HepG2 (cell line): Measurements from ENCODE around the gene P2RY6. TPM values are rescaled to one million over a fixed set of nuclear protein-coding genes. Genes with fewer than 3 reads are reported as not detected.
A peak's percentile ranks its signal among the peaks of the same experiment; 100 is the strongest.

Experiments
- ATAC-seq: fragments of 200-7000 bp; cut with Tn5 transposase; 3 replicates; pipeline ENCODE4 v1.9.1; 2020; ENCODE audit warnings: mild to moderate bottlenecking, moderate library complexity
- BruUV-seq: library from RNA; stranded (reverse); fragments of 400-500 nt; replicated peaks from 2 replicates; lab custom pipeline; 2021; lab: Mats Ljungman, UMichigan
- CTCF ChIA-PET: fragments of 300-600 bp; formaldehyde crosslinking; extraction: SDS; loops from one replicate; lab custom pipeline; 2021; ENCODE audit warnings: low total read pairs, inconsistent platforms, low intra/inter-chr PET ratio; lab: Yijun Ruan, JAX
- POLR2A ChIA-PET: fragments of 350-600 bp; sonication (Branson Sonifier 250); formaldehyde crosslinking; loops from one replicate; lab custom pipeline; 2020; ENCODE audit warnings: antibody characterized with exemption, inconsistent platforms; lab: Yijun Ruan, JAX
- DNase-seq: peaks from one replicate; pipeline ENCODE4 v3.0.0-alpha.2; 2015; ENCODE audit warnings: low spot score
- FAIRE-seq: peaks from 3 replicates; lab custom pipeline; 2011; peaks lifted over from hg19 to GRCh38; lab: Jason Lieb, UNC
- H2AFZ ChIP-seq: one replicate; pipeline ENCODE4 v1.6.1; 2011; ENCODE audit warnings: low read length, inconsistent platforms
- H3K27ac ChIP-seq: fragments of 300-600 bp; 3 replicates; pipeline ENCODE4 v1.8.0; 2011; ENCODE audit warnings: mixed run types, mild to moderate bottlenecking, mixed read lengths, low read length, inconsistent platforms; ENCODE audit not compliant: insufficient read depth; ENCODE audit errors: extremely low read length
- H3K27me3 ChIP-seq, 2 experiments: fragments of 200-600 bp in 1 of 2; 2 replicates in 1 of 2; 3 replicates in 1 of 2; pipeline versions ENCODE4 v1.6.0 to v1.8.0; 2011; ENCODE audit warnings: low read length in 2 of 2, mild to moderate bottlenecking in 2 of 2, moderate library complexity in 2 of 2, inconsistent platforms in 1 of 2; ENCODE audit not compliant: insufficient read depth in 2 of 2, control insufficient read depth in 1 of 2
- H3K36me3 ChIP-seq, 2 experiments: fragments of 200-600 bp in 1 of 2; replicated peaks in 1 of 2; 2 replicates in 1 of 2; 3 replicates in 1 of 2; pipeline versions ENCODE4 v1.5.1 to v1.8.0; 2011; ENCODE audit warnings: low read length in 2 of 2, inconsistent platforms in 1 of 2; ENCODE audit not compliant: insufficient read depth in 2 of 2, control insufficient read depth in 1 of 2
- H3K4me1 ChIP-seq: 2 replicates; pipeline ENCODE4 v1.5.1; 2012; ENCODE audit warnings: low read length, inconsistent platforms; ENCODE audit not compliant: insufficient read depth
- H3K4me2 ChIP-seq: 2 replicates; pipeline ENCODE4 v1.6.0; 2011; ENCODE audit warnings: low read depth, low read length, inconsistent platforms
- H3K4me3 ChIP-seq, 3 experiments: fragments of 200-600 bp in 1 of 3; sonication (generic), shearing (Covaris generic) in 1 of 3; replicated peaks in 1 of 3; 2 replicates each; pipeline ENCODE4 v1.5.1; 2011 to 2016; ENCODE audit warnings: low read length in 3 of 3, inconsistent platforms in 2 of 3, low read depth in 2 of 3, mild to moderate bottlenecking in 2 of 3, control low read depth in 1 of 3, mixed read lengths in 1 of 3; ENCODE audit not compliant: insufficient read depth in 1 of 3
- H3K79me2 ChIP-seq: one replicate; pipeline ENCODE4 v1.6.1; 2011; ENCODE audit warnings: low read length, inconsistent platforms; ENCODE audit not compliant: insufficient read depth
- H3K9ac ChIP-seq: 2 replicates; pipeline ENCODE4 v1.6.0; 2011; ENCODE audit warnings: mild to moderate bottlenecking, low read depth, low read length, inconsistent platforms; ENCODE audit not compliant: insufficient read depth
- H3K9me3 ChIP-seq: 2 replicates; pipeline ENCODE4 v1.5.1; 2012; ENCODE audit warnings: mild to moderate bottlenecking, low read length
- H4K20me1 ChIP-seq: 2 replicates; pipeline ENCODE4 v1.6.0; 2011; ENCODE audit warnings: inconsistent platforms, mild to moderate bottlenecking, low read length, moderate library complexity; ENCODE audit not compliant: insufficient read depth
- CCAR2 ChIP-seq: fragments of 200-400 bp; formaldehyde crosslinking; optimal IDR thresholded peaks from 2 replicates; pipeline ENCODE3; 2018; ENCODE audit warnings: low read depth, mild to moderate bottlenecking, low read length, moderate library complexity
- EEA1 ChIP-seq: sonication (generic); formaldehyde crosslinking; IDR thresholded peaks from 2 replicates; pipeline ENCODE4 v1.5.1; 2020; ENCODE audit warnings: mild to moderate bottlenecking, missing genetic modification reagents, borderline replicate concordance
- FOXK1 ChIP-seq: sonication (generic); formaldehyde crosslinking; IDR thresholded peaks from 2 replicates; pipeline ENCODE4 v1.4.0; 2020; ENCODE audit warnings: low read depth, missing genetic modification reagents, borderline replicate concordance
- HNRNPLL ChIP-seq: fragments of 200-400 bp; formaldehyde crosslinking; IDR thresholded peaks from 2 replicates; pipeline ENCODE4 v1.6.1; 2017; ENCODE audit warnings: mild to moderate bottlenecking, low read depth, low read length; ENCODE audit not compliant: poor library complexity, severe bottlenecking
- NCOR1 ChIP-seq: fragments of 200-600 bp; sonication (generic); IDR thresholded peaks from 2 replicates; pipeline ENCODE4 v1.7.0; 2017; ENCODE audit warnings: antibody characterized with exemption, low read length, borderline replicate concordance
- POLR2A ChIP-seq, 2 experiments: IDR thresholded peaks; 2 replicates each; pipeline ENCODE4 v1.6.1; 2011; ENCODE audit warnings: low read depth in 2 of 2, low read length in 2 of 2, mild to moderate bottlenecking in 1 of 2, moderate library complexity in 1 of 2; ENCODE audit not compliant: insufficient read depth in 1 of 2
- PRPF4 ChIP-seq: fragments of 200-400 bp; formaldehyde crosslinking; IDR thresholded peaks from 2 replicates; pipeline ENCODE4 v1.6.1; 2016; ENCODE audit warnings: low read length, low read depth; ENCODE audit not compliant: poor library complexity, severe bottlenecking
- SMYD3 ChIP-seq: sonication (generic); formaldehyde crosslinking; IDR thresholded peaks from 2 replicates; pipeline ENCODE4 v1.8.1; 2023; ENCODE audit warnings: mild to moderate bottlenecking, missing genetic modification reagents
- YEATS4 ChIP-seq: sonication (generic); formaldehyde crosslinking; IDR thresholded peaks from 2 replicates; pipeline ENCODE4 v1.4.0; 2020; ENCODE audit warnings: missing genetic modification reagents, borderline replicate concordance
- ZNF234 ChIP-seq: sonication (generic); formaldehyde crosslinking; conservative IDR thresholded peaks from 2 replicates; pipeline ENCODE4 v1.5.1; 2020; ENCODE audit warnings: mild to moderate bottlenecking, missing genetic modification reagents
- ZNF446 ChIP-seq: sonication (generic); formaldehyde crosslinking; IDR thresholded peaks from 2 replicates; pipeline ENCODE4 v1.5.0; 2020; ENCODE audit warnings: mild to moderate bottlenecking, missing genetic modification reagents
- ZNF552 ChIP-seq: sonication (generic); formaldehyde crosslinking; IDR thresholded peaks from 2 replicates; pipeline ENCODE4 v1.9.0; 2022; ENCODE audit warnings: missing genetic modification reagents, mild to moderate bottlenecking, borderline replicate concordance
- ZNF558 ChIP-seq: sonication (generic); formaldehyde crosslinking; IDR thresholded peaks from 2 replicates; pipeline ENCODE4 v1.9.0; 2022; ENCODE audit warnings: mild to moderate bottlenecking, missing genetic modification reagents, borderline replicate concordance
- ZNF777 ChIP-seq: sonication (generic); formaldehyde crosslinking; IDR thresholded peaks from 2 replicates; pipeline ENCODE4 v1.4.0; 2020; ENCODE audit warnings: missing genetic modification reagents
- ZNF781 ChIP-seq: sonication (generic); formaldehyde crosslinking; IDR thresholded peaks from 2 replicates; pipeline ENCODE4 v1.5.1; 2020; ENCODE audit warnings: borderline replicate concordance, mild to moderate bottlenecking, missing genetic modification reagents; ENCODE audit errors: not compliant biosample characterization
- WGBS: methylation state at CpG from one replicate; pipeline ENCODE4 v1.1.6; 2017; ENCODE audit warnings: low lambda C conversion rate; 5-methylcytosine and 5-hydroxymethylcytosine counted together
- in situ Hi-C: cut with HindIII; loops from 2 replicates; pipeline ENCODE4 v1.10.0; 2017; ENCODE audit warnings: low pct_unique_long_range_greater_than_20kb; ENCODE audit not compliant: extremely low pct_ligation_motif_present
- intact Hi-C: fragments of 100-400 bp; cut with micrococcal nuclease; formaldehyde crosslinking; loops from one replicate; pipeline ENCODE4 v1.10.0; 2022; ENCODE audit not compliant: unreplicated experiment
- polyA plus RNA-seq, 8 experiments: library from polyadenylated mRNA; depleted of rRNA in 3 of 8; stranded (reverse) in 7 of 8; unstranded in 1 of 8; fragments of >200 nt; fragmentation: Illumina TruSeq in 4 of 8; extraction: Trizol in 4 of 8; gene quantifications; 2 replicates each; pipeline versions ENCODE4 v1.2.1 to v1.2.3, GENCODE V29; 2011 to 2016; ENCODE audit warnings: low read depth in 4 of 8, missing spikeins in 1 of 8, mixed read lengths in 1 of 8; ENCODE audit not compliant: insufficient read depth in 1 of 8
- total RNA-seq, 5 experiments: library from RNA; depleted of rRNA; stranded (reverse); fragments of >200 nt; fragmentation: Illumina TruSeq; extraction: Trizol; gene quantifications; 2 replicates each; pipeline ENCODE4 v1.2.3, GENCODE V29; 2016; ENCODE audit warnings: low read depth in 1 of 5
- TF ChIP-seq, protein P1 (sequence below), 2 experiments: fragments of 450-650 bp in 1 of 2; sonication (generic) in 1 of 2; formaldehyde crosslinking; IDR thresholded peaks; 2 replicates each; pipeline versions ENCODE4 v1.5.0 to v1.8.0; 2020 to 2022; ENCODE audit warnings: mild to moderate bottlenecking in 1 of 2, missing genetic modification reagents in 1 of 2
- TF ChIP-seq, protein P2 (sequence below), 2 experiments: sonication (generic) in 1 of 2; formaldehyde crosslinking in 1 of 2; IDR thresholded peaks; 2 replicates each; pipeline versions ENCODE4 v1.6.1 to v1.9.0; 2014 to 2022; ENCODE audit warnings: antibody characterized with exemption in 1 of 2, borderline replicate concordance in 1 of 2, inconsistent platforms in 1 of 2, low read depth in 1 of 2, missing genetic modification reagents in 1 of 2

P2RY6 gene
- total and polyA plus RNA-seq, 2 of the 13 experiments (the other 11 are each of a cell fraction or from before 2014, with no cell fraction given) = 0.09 to 0.29 TPM

DNA sequence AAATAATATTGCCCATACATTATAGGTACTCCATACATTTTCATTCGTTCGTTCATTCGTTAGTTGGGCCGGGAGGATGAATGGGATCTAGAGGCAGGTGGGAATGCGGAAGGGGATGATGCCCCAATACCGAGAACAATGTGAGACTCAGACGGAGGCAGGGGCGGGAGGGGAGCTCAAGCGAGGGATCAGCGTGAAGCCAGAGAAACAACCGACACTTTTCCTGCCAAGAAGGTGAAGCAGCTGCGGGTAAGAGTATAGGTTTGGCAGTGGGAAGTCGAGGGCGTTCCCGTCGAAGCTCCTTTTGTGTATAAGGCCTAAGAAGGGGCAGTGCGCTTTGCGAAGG is 34.8 kb downstream of the P2RY6 start:
- H3K4me1 ChIP-seq = peaks cover 39% of the 10 kb centered on the region
- FAIRE-seq = no peak
- H3K27ac ChIP-seq = no peak overlapping the region
- peak overlapping the region; percentile 58 for H2AFZ ChIP-seq
- peaks cover 0 to 9% of the 10 kb centered on the region in 2 experiments; a peak in 2 of 5 replicates for H3K27me3 ChIP-seq
- BruUV-seq = no TSS peak
- ChIA-PET POLR2A (interaction anchor here (0.6 to 6.2 kb wide), 19 partner anchors 9 to 1264 kb away, joined by 3 to 205 read pairs (median 5); partner anchors contain the start of gene P2RY6), CTCF (interaction anchor here (0.8 to 2.9 kb wide), 8 partner anchors 17 to 87 kb away, joined by 3 to 90 read pairs (median 4); no protein-coding TSS in a partner anchor)
- intact Hi-C loops (loop anchor here (1.0 kb wide), 3 partner anchors 24 to 86 kb away; no protein-coding TSS in a partner anchor), in situ Hi-C loops (loop anchor here (5.0 kb wide), 1 partner anchor 35 kb away; no protein-coding TSS in a partner anchor)
- H3K9me3 ChIP-seq = no peaks in the 10 kb centered on the region
- WGBS = 10% methylated on average over 18 of the region's 18 CpGs
- H4K20me1 ChIP-seq = no peaks in the 10 kb centered on the region; the same call in 1 of the 2 replicates
- H3K4me2 ChIP-seq = peak overlapping the region; percentile 96
- DNase-seq = no peak
- no peaks in the 10 kb centered on the region; a peak in 1 of 5 replicates for H3K36me3 ChIP-seq
- peak overlapping the region; percentile 33 for H3K9ac ChIP-seq
- H3K79me2 ChIP-seq = peaks cover 24% of the 10 kb centered on the region
- no peak for ATAC-seq
- peak overlapping the region; percentile 48 to 86 (median 85) for H3K4me3 ChIP-seq
- peak; percentile 4; the same call in 1 of the 2 replicates for TF ChIP-seq NCOR1
- TF ChIP-seq ZNF234 = no peak
- no peak for TF ChIP-seq SMYD3
- TF ChIP-seq EEA1 (CRISPR knock-in tag) = 0 out of 2 replicates have a peak, but pooled peaks have one; percentile 29
- 0 out of 2 replicates have a peak, but pooled peaks have one; percentile 5 for TF ChIP-seq ZNF446
- no peak for TF ChIP-seq ZNF777 (CRISPR knock-in tag)
- no peak for TF ChIP-seq HNRNPLL
- TF ChIP-seq ZNF781 = no peak
- TF ChIP-seq, protein P1, sequence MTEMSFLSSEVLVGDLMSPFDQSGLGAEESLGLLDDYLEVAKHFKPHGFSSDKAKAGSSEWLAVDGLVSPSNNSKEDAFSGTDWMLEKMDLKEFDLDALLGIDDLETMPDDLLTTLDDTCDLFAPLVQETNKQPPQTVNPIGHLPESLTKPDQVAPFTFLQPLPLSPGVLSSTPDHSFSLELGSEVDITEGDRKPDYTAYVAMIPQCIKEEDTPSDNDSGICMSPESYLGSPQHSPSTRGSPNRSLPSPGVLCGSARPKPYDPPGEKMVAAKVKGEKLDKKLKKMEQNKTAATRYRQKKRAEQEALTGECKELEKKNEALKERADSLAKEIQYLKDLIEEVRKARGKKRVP (CRISPR knock-in tag; IDR thresholded peaks at IDR 0.05) = no peak
- no peak for TF ChIP-seq PRPF4
- TF ChIP-seq FOXK1 (CRISPR knock-in tag) = no peak
- peak; percentile 28 for TF ChIP-seq CCAR2
- no peak for TF ChIP-seq ZNF558 (CRISPR knock-in tag)
- TF ChIP-seq, protein P2, sequence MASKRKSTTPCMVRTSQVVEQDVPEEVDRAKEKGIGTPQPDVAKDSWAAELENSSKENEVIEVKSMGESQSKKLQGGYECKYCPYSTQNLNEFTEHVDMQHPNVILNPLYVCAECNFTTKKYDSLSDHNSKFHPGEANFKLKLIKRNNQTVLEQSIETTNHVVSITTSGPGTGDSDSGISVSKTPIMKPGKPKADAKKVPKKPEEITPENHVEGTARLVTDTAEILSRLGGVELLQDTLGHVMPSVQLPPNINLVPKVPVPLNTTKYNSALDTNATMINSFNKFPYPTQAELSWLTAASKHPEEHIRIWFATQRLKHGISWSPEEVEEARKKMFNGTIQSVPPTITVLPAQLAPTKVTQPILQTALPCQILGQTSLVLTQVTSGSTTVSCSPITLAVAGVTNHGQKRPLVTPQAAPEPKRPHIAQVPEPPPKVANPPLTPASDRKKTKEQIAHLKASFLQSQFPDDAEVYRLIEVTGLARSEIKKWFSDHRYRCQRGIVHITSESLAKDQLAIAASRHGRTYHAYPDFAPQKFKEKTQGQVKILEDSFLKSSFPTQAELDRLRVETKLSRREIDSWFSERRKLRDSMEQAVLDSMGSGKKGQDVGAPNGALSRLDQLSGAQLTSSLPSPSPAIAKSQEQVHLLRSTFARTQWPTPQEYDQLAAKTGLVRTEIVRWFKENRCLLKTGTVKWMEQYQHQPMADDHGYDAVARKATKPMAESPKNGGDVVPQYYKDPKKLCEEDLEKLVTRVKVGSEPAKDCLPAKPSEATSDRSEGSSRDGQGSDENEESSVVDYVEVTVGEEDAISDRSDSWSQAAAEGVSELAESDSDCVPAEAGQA (IDR thresholded peaks at IDR 0.05; ENCODE audit: low read depth) = no peak
- TF ChIP-seq, protein P2 (CRISPR knock-in tag; IDR thresholded peaks at IDR 0.05; ENCODE audit: borderline replicate concordance) = no peak
- TF ChIP-seq YEATS4 = no peak
- no peak for TF ChIP-seq POLR2A (IDR thresholded peaks at IDR 0.05; ENCODE audit: insufficient read depth in 1 of 2, low read depth in 2 of 2, low read length in 2 of 2)
- no peak for TF ChIP-seq ZNF552
